Stimulated activated CD8-positive, alpha-beta memory T cell treated with anti-CD3 and anti-CD28 coated beads, Interleukin-7, amount 100 ng/mL, for 48 hours (primary cell): ENCODE results near the gene PPP1R7.
"Not testable (repeated sequence)": the region's sequence is repeated elsewhere in the genome, so short reads cannot be mapped to it uniquely, and the experiment has no call there.

Source experiments
- DNase-seq, 2 donors: peaks; one replicate each; pipeline ENCODE4 v3.0.0-alpha.2; 2020; ENCODE audit warnings: low read depth in 1 of 2; ENCODE audit errors: extremely low read depth in 1 of 2

The PPP1R7 gene

DNA sequence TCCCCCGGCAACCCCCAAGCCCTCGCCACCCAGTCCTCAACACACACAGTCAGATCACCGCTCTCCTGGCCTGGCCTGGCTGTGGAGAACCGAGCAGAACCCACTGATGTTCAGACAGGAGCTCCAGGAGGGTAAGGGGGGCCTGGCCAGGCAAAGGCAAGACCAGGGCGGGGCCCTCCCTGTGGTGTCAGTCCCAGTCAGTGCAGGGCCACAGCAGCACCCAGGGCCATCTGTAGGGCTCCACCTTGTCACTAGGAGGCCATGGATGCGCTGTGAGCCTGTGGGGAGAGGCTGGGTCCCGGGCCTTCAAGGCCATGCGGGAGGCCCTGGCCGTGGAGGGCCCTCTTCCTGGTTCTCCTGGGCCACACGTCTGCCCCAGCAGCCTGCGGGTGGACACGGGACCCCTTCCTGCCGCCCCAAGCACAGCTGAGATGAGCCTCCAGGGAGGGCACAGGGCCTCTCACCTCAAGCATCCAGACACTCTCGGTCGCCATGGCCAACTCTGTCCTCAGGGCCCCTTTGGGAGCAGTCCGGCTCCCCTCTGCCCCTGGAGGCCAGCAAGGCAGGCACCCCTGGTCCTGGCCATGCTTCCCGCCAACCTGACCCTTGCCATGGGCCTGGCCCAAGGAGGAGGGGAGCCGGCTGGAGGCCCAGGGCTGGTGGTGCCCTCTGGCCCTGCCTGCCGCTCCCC is 40.2 kb downstream of the PPP1R7 start:
- DNase-seq, result no peak

DNA sequence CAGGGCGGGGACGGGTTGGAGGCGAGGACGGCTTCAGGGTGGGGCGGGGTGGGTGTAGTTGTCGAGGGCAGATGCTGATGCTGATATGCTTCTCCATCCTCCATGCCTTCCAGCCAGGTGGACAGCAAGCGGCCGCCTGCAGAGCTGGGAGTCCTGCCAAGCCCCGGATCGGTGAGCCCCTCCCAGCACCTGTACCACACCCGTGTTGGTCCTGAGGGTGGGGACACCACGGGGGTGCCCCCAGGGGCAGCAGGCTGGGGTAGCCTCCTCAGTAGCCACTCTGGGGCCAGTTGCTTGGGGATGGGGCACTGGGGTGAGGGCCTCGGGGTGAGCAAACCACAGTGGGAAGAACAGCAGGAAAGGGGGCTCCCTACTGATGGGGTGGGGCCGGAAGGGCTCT is 40.8 kb downstream of the PPP1R7 start:
- no peak for DNase-seq

DNA sequence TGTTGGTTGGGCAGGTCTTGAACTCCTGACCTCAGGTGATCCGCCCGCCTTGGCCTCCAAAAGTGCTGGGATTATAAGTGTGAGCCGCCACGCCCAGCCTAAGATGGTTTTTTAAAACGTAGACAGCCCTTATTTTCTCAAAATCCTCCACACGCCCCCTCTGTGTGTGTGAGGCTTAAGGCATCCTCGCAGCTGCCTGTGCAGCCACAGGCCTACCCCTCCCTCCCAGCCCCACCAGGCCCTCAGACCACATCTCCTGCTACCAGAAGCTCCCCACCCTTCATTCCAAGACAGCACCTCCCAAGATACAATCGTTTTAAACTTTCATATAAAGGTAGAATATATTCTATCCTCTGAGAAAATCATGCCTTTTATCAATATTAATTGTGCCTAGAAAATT is 43.0 kb downstream of the PPP1R7 start:
- no peak for DNase-seq

DNA sequence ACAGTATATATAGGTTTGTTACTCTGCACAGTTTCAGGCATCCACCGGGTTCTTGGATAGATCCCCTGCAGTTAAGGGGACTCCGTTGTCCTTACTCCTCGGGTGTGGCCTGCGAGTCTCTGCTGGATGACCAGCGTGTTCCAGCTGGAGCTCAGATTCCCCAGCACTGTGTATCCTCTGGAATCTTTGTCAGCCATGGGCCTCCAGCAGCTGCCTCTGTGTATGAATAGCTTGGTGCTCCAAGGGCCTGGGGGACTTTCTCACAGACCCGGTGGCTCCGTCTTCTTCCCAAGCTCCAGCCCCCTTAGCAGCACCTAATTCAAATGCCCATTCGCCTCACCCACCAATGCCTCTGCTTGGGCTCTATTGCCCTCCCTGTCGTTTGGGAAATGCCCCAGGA is 44.5 kb downstream of the PPP1R7 start:
- DNase-seq, result no peak

DNA sequence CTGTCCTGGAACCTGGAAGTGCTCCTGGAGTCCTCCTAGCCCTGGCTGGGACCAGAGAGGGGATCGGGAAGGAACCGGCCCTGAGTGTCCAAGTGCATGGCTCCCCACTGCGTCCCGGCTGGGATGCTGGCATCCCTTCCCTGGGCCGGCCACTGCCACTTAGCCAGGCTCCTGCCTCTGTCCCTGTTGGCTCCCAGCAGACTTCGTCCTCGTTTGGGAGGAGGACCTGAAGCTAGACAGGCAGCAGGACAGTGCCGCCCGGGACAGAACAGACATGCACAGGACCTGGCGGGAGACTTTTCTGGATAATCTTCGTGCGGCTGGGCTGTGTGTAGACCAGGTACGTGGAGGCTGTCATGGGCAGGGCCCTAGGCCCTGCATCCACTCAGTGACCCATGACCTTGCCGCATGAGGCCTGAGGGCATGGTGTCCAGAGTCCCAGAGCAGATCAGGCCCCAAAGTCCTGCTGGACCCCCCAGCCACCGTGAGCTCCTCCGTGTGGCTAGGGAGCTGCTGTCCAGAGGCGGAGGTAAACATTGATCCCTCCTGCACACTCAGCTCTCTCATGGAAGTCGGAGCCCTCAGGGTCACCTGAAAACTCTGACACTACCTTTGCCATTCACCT is 45.4 kb downstream of the PPP1R7 start:
- DNase-seq, result no peak

DNA sequence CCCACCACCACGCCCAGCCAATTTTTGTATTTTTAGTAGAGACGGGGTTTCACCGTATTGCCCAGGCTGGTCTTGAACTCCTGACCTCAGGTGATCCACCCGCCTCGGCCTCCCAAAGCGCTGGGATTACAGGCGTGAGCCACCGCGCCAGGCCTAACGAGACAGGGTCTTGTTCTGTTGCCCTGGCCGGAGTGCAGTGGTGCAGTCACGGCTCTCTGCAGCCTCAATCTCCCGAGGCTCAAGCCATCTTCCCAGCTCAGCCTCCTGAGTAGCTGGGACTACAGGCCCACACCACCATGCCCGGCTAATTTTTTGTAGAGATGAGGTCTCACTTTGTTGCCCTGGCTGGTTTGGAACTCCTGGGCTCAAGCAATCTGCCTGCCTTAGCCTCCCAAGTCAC is 47.0 kb downstream of the PPP1R7 start:
- DNase-seq, result not testable (repeated sequence)

DNA sequence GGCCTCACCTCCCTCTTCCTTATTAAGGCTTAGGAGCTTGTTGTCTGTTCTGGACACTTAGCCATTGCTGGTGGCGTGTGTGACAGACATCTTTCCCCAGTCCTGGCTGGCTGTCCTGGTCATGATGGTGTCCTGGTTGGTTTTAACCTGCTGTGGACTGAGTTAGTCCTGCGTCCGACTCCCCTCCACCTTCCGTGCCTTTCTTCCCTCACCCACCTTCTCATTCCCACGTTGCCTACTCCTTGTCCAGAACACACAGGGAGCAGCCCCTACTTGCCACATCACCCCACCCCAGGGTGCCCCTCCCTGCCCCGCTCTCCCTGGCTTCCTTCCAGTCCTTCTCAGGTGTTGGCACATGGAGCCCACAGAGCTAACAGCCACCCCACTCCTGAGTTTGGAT is 47.7 kb downstream of the PPP1R7 start:
- no peak for DNase-seq

DNA sequence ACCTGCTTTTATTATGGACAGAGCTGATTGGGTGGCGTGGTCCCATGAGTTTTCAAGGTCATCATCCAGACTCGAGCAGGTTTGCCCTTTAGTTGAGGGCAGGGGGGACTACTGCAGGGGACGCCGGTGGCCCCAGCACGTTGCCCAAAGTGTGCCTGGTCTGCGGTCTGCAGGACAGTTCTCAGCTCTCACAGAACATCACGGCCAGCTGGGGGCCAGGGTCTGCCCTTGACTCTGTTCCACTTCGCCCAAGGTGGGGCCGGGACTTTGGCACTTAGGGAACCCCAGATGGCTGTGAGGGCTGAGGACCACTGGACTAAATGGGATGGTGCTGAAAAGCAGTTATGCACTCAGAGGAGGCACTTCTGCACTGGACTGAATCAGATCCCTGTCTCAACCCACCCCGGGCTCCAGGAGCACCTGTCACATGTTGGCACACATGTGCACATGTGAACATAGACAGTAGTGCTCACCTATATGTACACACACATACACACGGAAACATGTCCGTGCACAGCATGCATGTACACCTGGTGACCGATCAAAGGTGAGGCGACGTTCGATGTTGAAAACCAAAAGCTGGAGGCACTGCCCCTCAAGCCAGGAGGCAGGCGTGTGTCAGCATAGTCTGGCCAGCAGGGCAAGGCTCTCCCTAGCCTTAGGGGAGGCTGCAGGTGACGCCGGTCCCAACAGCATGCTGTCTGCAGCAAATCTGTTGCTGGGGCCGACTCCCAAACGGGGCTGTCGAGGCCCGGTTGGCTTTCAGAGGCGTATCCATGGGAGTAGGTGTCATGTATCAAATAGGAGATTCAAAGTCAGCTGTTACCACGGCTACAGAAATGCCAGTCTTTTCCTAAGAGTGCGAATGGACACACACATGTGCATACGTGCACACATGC is 48.4 kb downstream of the PPP1R7 start:
- DNase-seq, result no peak

DNA sequence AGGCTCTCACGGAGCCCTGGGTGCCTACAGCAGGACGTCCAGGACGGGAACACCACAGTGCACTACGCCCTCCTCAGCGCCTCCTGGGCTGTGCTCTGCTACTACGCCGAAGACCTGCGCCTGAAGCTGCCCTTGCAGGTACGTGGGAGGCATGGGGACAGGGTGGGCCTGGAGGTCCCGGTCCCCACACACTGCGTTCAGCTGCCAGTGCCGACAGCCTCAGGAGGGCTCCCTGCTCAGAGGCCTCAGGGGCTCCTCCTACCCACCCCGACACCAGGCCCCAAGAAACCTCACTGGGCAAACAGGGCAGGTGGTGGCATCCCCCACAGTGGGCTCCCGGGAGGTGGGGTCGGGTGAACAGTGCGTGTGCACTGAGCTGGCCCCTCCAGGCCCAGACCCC is 49.0 kb downstream of the PPP1R7 start:
- no peak for DNase-seq

DNA sequence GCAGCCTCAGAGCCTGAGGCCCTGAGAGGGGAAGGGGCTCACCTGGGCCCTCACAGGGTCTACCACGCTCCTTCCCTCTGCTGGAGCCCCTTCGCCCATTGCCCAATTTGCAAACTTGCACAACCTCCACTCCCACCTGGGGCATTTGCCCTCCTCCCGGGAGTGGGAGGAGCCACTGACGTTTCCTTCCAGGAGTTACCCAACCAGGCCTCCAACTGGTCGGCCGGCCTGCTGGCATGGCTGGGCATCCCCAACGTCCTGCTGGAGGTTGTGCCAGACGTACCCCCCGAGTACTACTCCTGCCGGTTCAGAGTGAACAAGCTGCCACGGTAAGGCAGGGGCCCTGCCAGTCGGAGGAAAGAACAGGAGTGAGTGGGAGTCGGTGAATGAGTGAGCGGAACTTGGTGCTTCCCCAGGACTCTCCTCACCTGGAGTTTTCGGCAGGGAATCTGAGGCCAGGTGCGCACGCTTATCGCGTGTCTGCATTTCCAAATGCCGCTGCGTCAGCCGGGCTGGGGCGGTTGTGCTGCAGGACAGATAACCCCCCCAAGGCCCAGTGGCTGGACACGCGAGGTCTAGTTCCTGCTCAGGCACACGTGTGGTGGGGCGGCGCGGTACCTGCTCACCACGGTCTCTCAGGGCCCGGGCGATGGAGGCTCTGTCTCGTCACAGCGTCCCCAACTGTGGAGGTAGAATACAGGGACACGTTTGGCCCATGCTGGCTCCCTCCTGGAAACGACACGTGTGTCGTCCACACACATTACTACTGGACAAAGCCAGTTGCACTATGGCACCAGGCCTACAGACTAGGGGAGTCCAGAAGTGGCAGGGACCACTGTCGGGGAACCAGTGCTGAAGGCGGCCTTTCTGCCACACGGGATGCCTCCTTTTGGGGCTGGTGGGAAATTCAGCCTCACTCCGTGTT is 49.9 kb downstream of the PPP1R7 start:
- DNase-seq, result no peak

DNA sequence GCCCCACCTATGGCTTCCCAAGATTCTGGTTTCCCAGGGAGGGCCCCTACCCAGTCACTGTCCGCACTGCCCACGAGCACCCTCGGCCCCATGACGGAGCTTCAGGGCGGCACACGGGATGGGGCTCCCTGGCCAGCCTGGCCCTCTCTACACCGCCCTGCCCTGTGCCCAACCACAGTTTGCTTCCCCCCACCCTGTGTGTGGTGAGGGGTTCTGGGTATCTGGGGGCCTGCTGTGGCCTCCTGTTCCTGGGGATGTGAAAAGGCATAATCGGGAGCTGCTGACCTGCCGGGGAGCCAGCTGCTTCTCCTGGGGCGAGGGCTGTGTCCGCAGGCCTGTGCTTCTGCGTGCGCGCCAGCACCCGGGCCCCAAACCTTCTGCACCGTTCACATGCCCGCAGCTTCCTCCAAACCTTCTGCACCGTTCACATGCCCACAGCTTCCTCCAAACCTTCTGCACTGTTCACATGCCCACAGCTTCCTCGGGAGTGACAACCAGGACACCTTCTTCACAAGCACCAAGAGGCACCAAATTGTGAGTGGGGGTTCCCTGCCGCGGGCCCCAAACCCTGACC is 50.6 kb downstream of the PPP1R7 start:
- DNase-seq, result no peak

DNA sequence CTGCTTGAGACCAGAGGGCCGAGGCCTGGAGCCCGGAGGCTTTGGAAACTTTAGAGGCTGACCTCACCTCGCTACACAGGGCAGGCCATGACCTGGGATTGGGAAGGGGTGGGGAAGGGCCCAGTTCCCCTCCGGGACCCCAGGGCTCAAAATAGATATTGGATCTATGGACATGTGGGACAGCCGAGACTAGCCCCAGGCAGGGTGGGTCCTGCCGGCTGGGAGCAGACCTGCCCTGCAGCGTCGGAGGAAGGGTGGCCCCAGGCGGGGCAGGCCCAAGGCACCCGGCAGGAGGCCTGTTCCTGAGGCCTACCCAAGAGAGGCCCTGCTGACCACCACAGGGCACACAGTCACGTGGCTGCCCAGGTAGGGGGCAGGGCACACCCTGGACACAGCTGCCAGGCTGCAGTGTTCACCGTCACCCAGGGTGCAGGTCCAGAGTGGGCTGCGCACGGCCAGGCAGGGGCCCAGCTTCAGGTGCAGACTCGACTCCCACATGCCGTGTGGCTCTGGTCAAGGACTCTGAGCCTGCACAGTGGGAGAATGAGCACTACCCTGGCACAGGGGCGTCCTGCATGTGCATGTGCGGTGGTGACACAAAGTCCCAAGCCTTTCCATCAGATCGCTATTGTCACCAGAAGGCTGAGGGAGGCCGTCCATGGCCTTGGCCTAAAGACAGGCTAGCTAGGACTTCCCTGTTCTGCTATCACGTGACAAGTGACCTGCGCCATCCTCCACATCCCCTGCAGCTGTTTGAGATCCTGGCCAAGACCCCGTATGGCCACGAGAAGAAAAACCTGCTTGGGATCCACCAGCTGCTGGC is 51.4 kb downstream of the PPP1R7 start:
- DNase-seq, result no peak

DNA sequence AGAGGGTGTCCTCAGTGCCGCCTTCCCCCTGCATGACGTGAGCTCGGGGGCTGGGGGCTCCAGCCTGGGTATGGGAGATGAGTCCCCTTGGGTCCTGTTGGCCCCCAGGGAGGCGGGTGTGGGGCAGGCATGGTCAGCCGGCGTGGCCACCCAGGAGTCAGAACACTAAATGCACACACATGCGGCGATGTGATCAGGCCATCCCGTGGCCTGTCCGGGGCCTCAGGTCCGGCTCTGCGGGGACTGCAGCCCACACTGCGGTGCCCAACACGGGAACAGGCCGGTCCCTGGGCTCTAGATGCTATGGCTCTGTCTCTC is 52.0 kb downstream of the PPP1R7 start:
- DNase-seq, result no peak

DNA sequence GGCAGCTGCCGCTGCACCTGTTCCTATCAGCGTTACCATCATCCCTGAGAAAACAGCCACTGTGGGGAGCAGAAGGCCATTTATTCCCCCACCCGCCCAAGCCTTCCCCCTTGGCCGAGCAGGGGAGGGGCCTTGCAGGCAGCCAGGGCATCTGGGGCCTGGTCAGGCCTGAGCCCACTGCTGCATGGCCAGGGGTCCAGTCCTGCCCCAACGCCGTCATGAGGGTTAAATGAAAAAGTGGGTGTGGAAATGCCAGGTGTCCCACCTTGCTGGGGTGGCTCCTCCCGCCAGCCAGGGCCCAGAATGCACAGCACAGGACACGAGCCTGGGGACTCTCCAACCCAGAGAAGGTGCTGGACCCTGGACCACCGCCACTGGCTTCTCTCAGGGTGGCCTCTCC is 52.4 kb downstream of the PPP1R7 start:
- DNase-seq, result no peak

DNA sequence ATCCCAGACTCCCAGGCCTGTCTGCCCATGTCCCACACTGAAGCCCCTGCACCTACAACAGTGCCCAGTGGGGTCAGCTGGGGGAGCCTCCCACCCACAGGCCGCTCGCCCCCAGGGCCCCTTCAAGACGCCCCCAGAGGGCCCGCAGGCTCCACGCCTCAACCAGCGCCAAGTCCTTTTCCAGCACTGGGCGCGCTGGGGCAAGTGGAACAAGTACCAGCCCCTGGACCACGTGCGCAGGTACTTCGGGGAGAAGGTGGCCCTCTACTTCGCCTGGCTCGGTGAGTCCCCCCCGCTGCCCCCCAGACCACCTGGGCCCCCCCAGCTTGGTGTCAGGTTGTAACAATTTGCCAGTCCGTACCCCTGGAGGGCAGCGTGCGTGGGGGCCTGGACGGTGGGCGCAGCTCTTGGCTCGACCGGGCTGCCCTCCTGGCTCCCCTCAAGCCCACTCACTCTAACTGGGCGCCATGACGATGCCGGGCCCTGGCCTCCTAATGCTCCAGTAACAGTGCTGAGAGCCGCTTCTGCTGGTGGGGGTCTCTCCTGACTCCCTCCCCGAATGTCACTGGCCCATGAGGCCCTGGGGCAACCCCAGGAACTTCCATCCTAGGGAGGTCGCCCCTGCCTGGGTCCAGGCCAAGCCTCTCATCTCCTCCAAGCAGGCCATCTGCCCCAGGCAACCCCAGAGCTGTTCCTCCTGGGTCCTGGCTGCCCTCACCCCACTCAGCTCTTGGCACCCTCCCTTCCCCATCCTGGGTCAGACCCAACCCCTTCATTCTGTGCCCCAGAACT is 53.1 kb downstream of the PPP1R7 start:
- DNase-seq, result no peak

DNA sequence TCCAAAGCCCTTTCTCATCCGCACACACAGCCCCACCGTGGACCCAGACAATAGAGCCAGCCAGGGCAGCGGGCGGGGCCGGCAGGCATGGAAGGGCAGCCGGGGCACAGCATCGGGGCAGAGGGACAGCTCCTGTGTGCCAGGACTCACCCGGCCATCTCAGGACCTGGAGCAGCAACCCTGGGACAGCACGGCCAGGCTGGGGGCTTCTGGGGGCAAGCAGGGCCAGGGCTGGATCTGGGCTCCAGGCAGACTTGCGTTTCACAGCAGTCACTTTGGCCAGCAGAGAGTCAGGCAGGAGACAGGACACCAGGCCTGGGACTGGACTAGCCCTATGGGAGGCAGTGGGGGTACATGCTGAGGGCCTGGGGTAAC is 53.7 kb downstream of the PPP1R7 start:
- no peak for DNase-seq

DNA sequence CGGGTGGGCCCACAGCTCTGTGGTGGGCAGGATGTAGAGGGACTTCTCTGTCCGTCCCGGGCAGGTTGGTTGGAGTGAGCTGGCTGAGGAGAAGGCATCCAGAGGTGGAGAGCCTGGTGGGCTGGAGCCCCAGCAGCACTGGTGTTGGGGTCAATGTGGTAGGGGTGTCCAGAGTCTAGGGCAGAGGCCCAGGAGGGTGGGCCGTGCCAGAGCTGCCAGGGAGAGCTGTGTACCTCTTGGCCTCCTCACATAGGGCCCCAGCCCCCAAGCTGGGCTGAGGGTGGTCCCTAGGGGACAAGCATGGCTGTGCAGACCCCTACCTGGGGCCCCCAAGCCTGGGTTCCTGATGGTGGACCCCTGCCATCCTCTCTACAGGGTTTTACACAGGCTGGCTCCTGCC is 54.2 kb downstream of the PPP1R7 start:
- DNase-seq, result no peak

DNA sequence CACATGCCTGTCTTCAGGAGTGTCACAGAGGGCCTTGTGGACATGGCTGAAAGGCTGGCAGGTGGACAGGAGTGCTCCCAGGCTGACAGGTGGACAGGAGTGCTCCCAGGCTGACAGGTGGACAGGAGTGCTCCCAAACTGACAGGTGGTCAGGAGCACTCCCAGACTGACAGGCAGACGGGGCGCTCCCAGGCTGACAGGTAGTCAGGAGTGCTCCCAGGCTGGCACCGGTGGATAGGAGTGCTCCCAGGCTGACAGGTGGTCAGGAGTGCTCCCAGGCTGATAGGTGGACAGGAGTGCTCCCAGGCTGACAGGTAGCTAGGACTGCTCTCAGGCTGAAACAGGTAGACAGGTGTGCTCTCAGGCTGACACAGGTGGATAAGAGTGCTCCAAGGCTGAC is 54.8 kb downstream of the PPP1R7 start:
- no peak for DNase-seq

DNA sequence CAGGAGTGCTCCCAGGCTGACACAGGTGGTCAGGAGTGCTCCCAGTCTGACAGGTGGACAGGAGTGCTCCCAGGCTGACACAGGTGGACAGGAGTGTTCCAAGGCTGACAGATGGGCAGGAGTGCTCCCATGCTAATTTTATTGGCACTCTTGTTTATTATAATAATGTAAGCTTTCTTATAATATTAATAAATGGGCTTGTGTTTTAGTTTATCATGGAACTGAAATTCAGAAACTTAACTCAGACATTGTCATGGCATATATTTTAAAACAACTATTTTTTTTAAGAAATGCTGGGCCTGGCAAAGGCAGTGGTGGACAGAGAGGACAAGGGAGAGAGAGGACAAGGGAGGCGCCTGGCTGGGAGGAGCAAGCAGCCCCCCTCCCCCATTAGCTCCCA is 56.9 kb downstream of the PPP1R7 start:
- no peak for DNase-seq
